DMS153 treated with DMSO at 0.1 percent for 48 hours (cell line): ENCODE results near the gene PRDX1.
"Not testable (repeated sequence)": the region's sequence is repeated elsewhere in the genome, so short reads cannot be mapped to it uniquely, and the experiment has no call there.

Experiments
- DNase-seq: peaks from one replicate; lab custom pipeline; 2025; ENCODE audit not compliant: unreplicated experiment; lab: John Stamatoyannopoulos, UW

Gene PRDX1

GRCh38 chr1:45467353-45467752 lies 54.3 kb downstream of the PRDX1 start:
- DNase-seq, result not testable (repeated sequence)

GRCh38 chr1:45465277-45465676 lies 56.4 kb downstream of the PRDX1 start:
- DNase-seq, result no peak
